Measurements from ENCODE around the gene TXNL1. TPM values are rescaled to one million over a fixed set of nuclear protein-coding genes. Genes with fewer than 3 reads are reported as not detected.

The TXNL1 gene
- 10 to 100 TPM; 33.6 to 40.2 (median 35.7) TPM for total RNA-seq
- 40.1 TPM for total RNA-seq (2013)
- 41.8 to 175 (median 51.1) reads per million in 29 experiments for total RNA-seq

DNA sequence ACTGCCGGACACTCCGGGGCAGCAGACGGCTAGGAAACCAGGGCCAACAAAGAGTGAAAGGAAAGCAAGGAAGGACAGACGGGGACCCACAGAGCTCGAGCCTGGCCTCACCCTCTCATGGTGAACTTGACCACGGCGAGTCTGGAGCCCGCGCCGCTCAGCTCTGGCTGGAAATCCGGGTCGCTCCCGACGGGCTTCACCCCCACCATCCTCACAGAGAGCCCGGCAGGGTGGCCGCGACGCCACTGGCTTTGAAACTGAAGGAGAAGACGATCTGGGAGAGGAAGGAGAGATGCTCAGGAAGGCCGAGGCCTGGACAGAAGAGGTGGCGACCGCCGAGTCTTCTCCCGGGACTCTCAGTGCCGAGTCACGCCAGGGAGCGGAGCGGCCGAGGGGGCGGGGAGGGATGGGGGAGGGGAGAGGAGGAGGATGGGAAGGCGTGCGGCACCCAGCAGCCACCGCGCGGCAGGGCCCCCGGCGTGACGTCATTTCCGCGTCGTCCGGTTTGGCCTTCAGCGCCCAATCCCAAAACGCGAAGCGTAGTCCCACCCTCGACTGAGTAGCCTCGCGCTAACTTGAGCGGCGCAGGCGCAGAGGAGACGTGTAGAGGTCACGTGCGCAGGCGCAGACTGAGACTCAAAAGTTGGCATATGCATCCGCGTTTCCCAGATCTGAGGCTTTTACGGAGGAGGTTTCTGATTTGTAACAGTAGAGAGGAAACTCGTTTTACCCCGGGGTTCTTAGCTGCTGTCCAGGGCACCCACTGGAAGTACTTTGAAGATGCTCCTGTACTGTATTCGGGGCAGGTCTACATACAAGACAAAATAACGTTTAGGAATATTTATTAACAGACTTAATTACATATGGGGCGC lies at the start of gene TXNL1:
TXNL1 (minus strand) TSS at position 361 of the 872 bp plus-strand sequence; CDS start at position 209, 152 bp downstream.
- ATAC-seq (replicated peaks in 1 of 4) (peak; percentile 97 to 99 (median 98)), DNase-seq (peak; percentile 94 to 99 (median 98))
- Mint-ChIP-seq H3K9me3 (no peaks in the 10 kb centered on the region), H3K27ac (peak within 1 kb of the TSS; percentile 91 to 99), H3K27me3 (no peaks in the 10 kb centered on the region), H3K36me3 (peaks cover 20% of the 10 kb centered on the region), H3K4me1 (peaks cover 47 to 61% (median 53%) of the 10 kb centered on the region in 3 donors), H3K4me3 (peak within 1 kb of the TSS; percentile 97 to 99 (median 98))
- POLR2A ChIA-PET = interaction anchor here (0.6 to 1.7 kb wide), 4 partner anchors 12 to 98 kb away, joined by 3 to 8 read pairs (median 4); partner anchors contain the start of gene WDR7 (in 1 of the 2)
- Histone ChIP-seq H3K27me3 (replicated peaks in 1 of 2; ENCODE audit: control insufficient read depth in 2 of 2, extremely low read depth in 1 of 2, insufficient read depth in 2 of 2, low read length in 1 of 2) (no peaks in the 10 kb centered on the region), H3K4me3 (ENCODE audit: control insufficient read depth in 1 of 2, extremely low read depth in 1 of 2, low read length in 1 of 2) (peak within 1 kb of the TSS; percentile 93), H3K27ac (ENCODE audit: low read length) (peak within 1 kb of the TSS; percentile 91), H3K9me3 (no peaks in the 10 kb centered on the region), H3K4me1 (ENCODE audit: control insufficient read depth in 1 of 2, extremely low read depth in 1 of 2, insufficient read depth in 2 of 2, low read length in 2 of 2) (peaks cover 12 to 17% of the 10 kb centered on the region in 2 experiments), H3K36me3 (ENCODE audit: control insufficient read depth in 2 of 2, extremely low read depth in 1 of 2, insufficient read depth in 1 of 2, low read length in 1 of 2) (no peaks in the 10 kb centered on the region)
- WGBS (ENCODE audit: insufficient coverage) = under 1% methylated on average over 50 of the region's 64 CpGs
- CTCF ChIA-PET = interaction anchor here (0.8 to 3.0 kb wide), 7 partner anchors 8 to 71 kb away, joined by 3 to 16 read pairs (median 6); partner anchors contain the start of gene WDR7 (in 1 of the 2)

DNA sequence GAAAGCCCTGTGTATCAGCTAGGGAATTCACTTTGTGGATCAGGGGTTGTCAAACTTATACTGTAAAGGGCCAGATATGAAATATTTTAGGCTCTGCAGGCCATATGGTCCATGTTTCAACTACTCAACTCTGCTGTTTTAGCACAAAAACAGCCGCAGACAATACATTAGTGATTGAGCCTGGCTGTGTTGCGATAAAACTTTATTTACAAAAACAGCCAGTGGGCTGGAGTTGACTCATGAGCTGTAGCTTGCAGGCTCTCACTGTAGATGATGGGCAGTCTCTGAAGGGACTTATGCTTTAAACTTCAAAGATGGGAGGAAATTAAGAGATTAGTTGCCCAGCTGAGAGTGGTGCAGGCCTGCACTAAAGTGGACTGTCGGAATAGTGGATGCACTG lies 45.9 kb upstream of the TXNL1 start:
- ChIA-PET POLR2A (no interaction called here), CTCF (interaction anchor here in 1 of 2 donors (1.0 to 1.1 kb wide), 2 partner anchors 26 to 68 kb away, joined by 3 to 4 read pairs; no protein-coding TSS in a partner anchor)
- DNase-seq = no peak
- Histone ChIP-seq H3K9me3 (no peaks in the 10 kb centered on the region), H3K4me3 (ENCODE audit: control insufficient read depth in 1 of 2, extremely low read depth in 1 of 2, low read length in 1 of 2) (no peak overlapping the region), H3K4me1 (ENCODE audit: control insufficient read depth in 1 of 2, extremely low read depth in 1 of 2, insufficient read depth in 2 of 2, low read length in 2 of 2) (no peaks in the 10 kb centered on the region), H3K27me3 (replicated peaks in 1 of 2; ENCODE audit: control insufficient read depth in 2 of 2, extremely low read depth in 1 of 2, insufficient read depth in 2 of 2, low read length in 1 of 2) (no peaks in the 10 kb centered on the region), H3K27ac (ENCODE audit: low read length) (no peak overlapping the region), H3K36me3 (ENCODE audit: control insufficient read depth in 2 of 2, extremely low read depth in 1 of 2, insufficient read depth in 1 of 2, low read length in 1 of 2) (peaks cover 0 to 32% of the 10 kb centered on the region in 2 donors)
- H3K4me3 Mint-ChIP-seq = no peak overlapping the region
- no peaks in the 10 kb centered on the region for H3K4me1 Mint-ChIP-seq
- no peaks in the 10 kb centered on the region for H3K9me3 Mint-ChIP-seq
- peaks cover 49% of the 10 kb centered on the region for H3K36me3 Mint-ChIP-seq
- WGBS (ENCODE audit: insufficient coverage) = 100% methylated on average over 1 of the region's 3 CpGs
- ATAC-seq (replicated peaks in 1 of 4) = no peak
- no peak overlapping the region for H3K27ac Mint-ChIP-seq
- no peaks in the 10 kb centered on the region for H3K27me3 Mint-ChIP-seq

DNA sequence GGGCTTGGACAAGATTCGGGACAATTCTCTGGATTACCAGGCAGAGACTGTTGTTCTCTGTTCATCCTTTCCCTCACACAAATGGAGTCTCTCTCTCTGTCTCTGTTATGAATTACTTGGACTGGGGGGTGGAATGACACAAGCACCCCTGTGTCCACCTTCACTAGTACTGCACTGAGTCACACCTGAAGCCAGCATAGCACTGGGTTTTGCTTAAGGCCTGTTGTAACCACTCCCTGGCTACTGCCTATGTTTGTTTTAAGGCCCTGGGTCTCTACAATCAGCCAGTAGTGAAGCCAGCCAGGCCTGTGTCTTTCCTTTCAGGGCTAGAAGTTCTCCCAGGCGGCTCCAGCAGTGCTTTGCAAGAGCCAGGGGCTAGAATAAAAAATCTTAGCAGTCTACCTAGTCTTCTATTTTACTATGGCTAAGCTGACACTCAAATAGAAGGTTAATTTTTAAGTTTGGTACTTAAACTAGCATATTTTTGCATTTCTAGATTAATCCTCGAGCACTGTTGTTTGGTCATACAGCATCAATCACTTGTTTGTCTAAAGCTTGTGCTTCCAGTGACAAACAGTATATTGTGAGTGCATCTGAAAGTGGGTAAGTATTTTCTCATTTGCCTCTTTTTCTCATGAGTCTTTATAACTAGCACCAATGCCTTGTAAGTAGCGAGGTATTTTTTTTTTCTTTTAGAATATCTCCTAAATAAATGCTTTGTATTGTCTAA lies 40.6 kb upstream of the TXNL1 start:
- Histone ChIP-seq H3K4me1 (ENCODE audit: control insufficient read depth in 1 of 2, extremely low read depth in 1 of 2, insufficient read depth in 2 of 2, low read length in 2 of 2) (no peaks in the 10 kb centered on the region), H3K27ac (ENCODE audit: low read length) (no peak overlapping the region), H3K27me3 (replicated peaks in 1 of 2; ENCODE audit: control insufficient read depth in 2 of 2, extremely low read depth in 1 of 2, insufficient read depth in 2 of 2, low read length in 1 of 2) (no peaks in the 10 kb centered on the region), H3K36me3 (ENCODE audit: control insufficient read depth in 2 of 2, extremely low read depth in 1 of 2, insufficient read depth in 1 of 2, low read length in 1 of 2) (peaks cover 2 to 9% of the 10 kb centered on the region in 2 donors), H3K4me3 (ENCODE audit: control insufficient read depth in 1 of 2, extremely low read depth in 1 of 2, low read length in 1 of 2) (no peak overlapping the region), H3K9me3 (no peaks in the 10 kb centered on the region)
- Mint-ChIP-seq H3K4me3 (no peak overlapping the region), H3K27me3 (no peaks in the 10 kb centered on the region), H3K4me1 (peaks cover 0 to 2% (median 0%) of the 10 kb centered on the region in 3 donors), H3K9me3 (peaks cover 0 to 8% (median 3%) of the 10 kb centered on the region in 3 donors), H3K27ac (no peak overlapping the region), H3K36me3 (peaks cover 54% of the 10 kb centered on the region)
- ATAC-seq (replicated peaks in 1 of 4) = no peak
- POLR2A ChIA-PET = interaction anchor here in 1 of 2 donors (0.6 kb wide), 1 partner anchor 13 kb away, joined by 13 read pairs; no protein-coding TSS in a partner anchor
- CTCF ChIA-PET = interaction anchor here in 1 of 2 donors (0.6 kb wide), 1 partner anchor 928 kb away, joined by 4 read pairs; no protein-coding TSS in a partner anchor
- no peak for DNase-seq
- no CpG with 5 or more reads among the region's 4 CpGs for WGBS (ENCODE audit: insufficient coverage)

DNA sequence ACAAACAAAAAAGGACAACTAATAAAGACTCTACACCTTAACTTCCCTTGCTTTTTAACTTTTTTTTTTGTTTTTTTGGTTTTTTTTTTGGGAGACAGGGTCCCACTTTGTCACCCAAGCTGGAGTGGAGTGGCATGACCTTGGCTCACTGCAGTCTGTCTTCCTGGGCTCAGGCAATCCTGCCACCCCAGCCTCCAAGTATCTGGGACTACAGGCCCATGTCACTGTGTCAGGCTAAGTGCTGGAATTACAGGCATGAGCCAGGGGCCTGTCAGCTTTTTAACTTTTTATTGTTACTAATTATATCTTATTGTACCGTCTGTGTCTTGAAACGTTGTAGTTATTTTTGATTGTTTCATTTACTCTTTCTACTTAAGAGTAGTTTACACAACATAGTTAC lies 38.2 kb upstream of the TXNL1 start:
- ATAC-seq (replicated peaks in 1 of 4) (no peak), DNase-seq (no peak)
- peaks cover 2 to 14% of the 10 kb centered on the region in 2 donors for H3K36me3 ChIP-seq (ENCODE audit: control insufficient read depth in 2 of 2, extremely low read depth in 1 of 2, insufficient read depth in 1 of 2, low read length in 1 of 2)
- peaks cover 2 to 5% (median 3%) of the 10 kb centered on the region in 3 donors for H3K4me1 Mint-ChIP-seq
- no peaks in the 10 kb centered on the region for H3K27me3 Mint-ChIP-seq
- no peak overlapping the region for H3K4me3 Mint-ChIP-seq
- H3K27me3 ChIP-seq (replicated peaks in 1 of 2; ENCODE audit: control insufficient read depth in 2 of 2, extremely low read depth in 1 of 2, insufficient read depth in 2 of 2, low read length in 1 of 2) = no peaks in the 10 kb centered on the region
- H3K9me3 Mint-ChIP-seq = peaks cover 0 to 8% (median 3%) of the 10 kb centered on the region in 3 donors
- no peak overlapping the region for H3K4me3 ChIP-seq (ENCODE audit: control insufficient read depth in 1 of 2, extremely low read depth in 1 of 2, low read length in 1 of 2)
- WGBS (ENCODE audit: insufficient coverage) = no CpG with 5 or more reads among the region's 2 CpGs
- no peaks in the 10 kb centered on the region for H3K4me1 ChIP-seq (ENCODE audit: control insufficient read depth in 1 of 2, extremely low read depth in 1 of 2, insufficient read depth in 2 of 2, low read length in 2 of 2)
- peaks cover 42% of the 10 kb centered on the region for H3K36me3 Mint-ChIP-seq
- ChIA-PET CTCF (no interaction called here), POLR2A (no interaction called here)
- H3K9me3 ChIP-seq = no peaks in the 10 kb centered on the region
- no peak overlapping the region for H3K27ac ChIP-seq (ENCODE audit: low read length)
- H3K27ac Mint-ChIP-seq = no peak overlapping the region

DNA sequence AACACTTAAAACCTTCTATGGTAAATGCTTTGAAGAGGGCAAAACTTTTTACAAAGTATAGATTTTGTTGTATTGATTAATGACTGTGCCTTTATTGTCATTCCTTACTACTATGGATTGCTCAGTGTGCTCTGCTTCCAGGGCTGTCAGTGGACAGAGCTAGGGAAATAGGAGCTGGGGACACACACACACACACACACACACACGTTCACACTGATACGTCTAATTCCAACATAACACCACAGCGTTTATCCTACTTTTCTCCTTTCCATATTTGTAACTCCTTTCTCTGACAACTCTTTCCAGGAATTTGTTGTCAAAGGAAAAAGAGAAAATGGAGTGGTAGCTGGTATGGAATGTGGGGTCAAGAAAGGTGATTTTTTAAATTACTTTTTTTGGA lies 34.6 kb upstream of the TXNL1 start:
- WGBS (ENCODE audit: insufficient coverage) = no CpG with 5 or more reads among the region's 3 CpGs
- H3K27ac Mint-ChIP-seq = no peak overlapping the region
- H3K4me1 ChIP-seq (ENCODE audit: control insufficient read depth in 1 of 2, extremely low read depth in 1 of 2, insufficient read depth in 2 of 2, low read length in 2 of 2) = peaks cover 5 to 6% of the 10 kb centered on the region in 2 experiments
- no peak for DNase-seq
- H3K27me3 ChIP-seq (replicated peaks in 1 of 2; ENCODE audit: control insufficient read depth in 2 of 2, extremely low read depth in 1 of 2, insufficient read depth in 2 of 2, low read length in 1 of 2) = no peaks in the 10 kb centered on the region
- H3K36me3 ChIP-seq (ENCODE audit: control insufficient read depth in 2 of 2, extremely low read depth in 1 of 2, insufficient read depth in 1 of 2, low read length in 1 of 2) = peaks cover 0 to 6% of the 10 kb centered on the region in 2 donors
- peaks cover 0 to 5% (median 3%) of the 10 kb centered on the region in 3 donors for H3K9me3 Mint-ChIP-seq
- H3K4me3 Mint-ChIP-seq = no peak overlapping the region
- ChIA-PET CTCF (no interaction called here), POLR2A (no interaction called here)
- H3K9me3 ChIP-seq = no peaks in the 10 kb centered on the region
- no peak for ATAC-seq (replicated peaks in 1 of 4)
- no peaks in the 10 kb centered on the region for H3K27me3 Mint-ChIP-seq
- no peak overlapping the region for H3K27ac ChIP-seq (ENCODE audit: low read length)
- H3K4me3 ChIP-seq (ENCODE audit: control insufficient read depth in 1 of 2, extremely low read depth in 1 of 2, low read length in 1 of 2) = no peak overlapping the region
- H3K4me1 Mint-ChIP-seq = peaks cover 30 to 35% (median 33%) of the 10 kb centered on the region in 3 donors
- H3K36me3 Mint-ChIP-seq = peaks cover 35% of the 10 kb centered on the region

DNA sequence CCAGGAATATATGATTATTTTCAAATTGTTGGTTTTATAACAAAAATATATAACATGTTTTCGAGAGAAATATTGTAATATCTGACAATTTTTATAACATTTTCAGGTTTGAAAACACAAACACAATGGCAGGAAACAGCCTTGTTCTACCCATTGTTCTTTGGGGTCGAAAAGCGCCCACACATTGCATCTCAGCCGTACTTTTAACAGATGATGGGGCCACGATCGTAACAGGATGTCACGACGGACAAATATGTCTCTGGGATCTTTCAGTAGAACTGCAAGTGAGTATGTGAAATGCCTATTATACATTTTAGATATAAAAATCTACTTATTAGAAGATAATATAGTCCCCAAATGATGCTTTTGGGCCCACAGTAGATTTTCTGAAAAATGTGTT lies 34.0 kb upstream of the TXNL1 start:
- Mint-ChIP-seq H3K4me3 (no peak overlapping the region), H3K36me3 (peaks cover 30% of the 10 kb centered on the region), H3K27ac (no peak overlapping the region), H3K27me3 (no peaks in the 10 kb centered on the region), H3K4me1 (peaks cover 36 to 40% (median 37%) of the 10 kb centered on the region in 3 donors), H3K9me3 (no peaks in the 10 kb centered on the region)
- H3K36me3 ChIP-seq (ENCODE audit: control insufficient read depth in 2 of 2, extremely low read depth in 1 of 2, insufficient read depth in 1 of 2, low read length in 1 of 2) = peaks cover 0 to 6% of the 10 kb centered on the region in 2 donors
- H3K27me3 ChIP-seq (replicated peaks in 1 of 2; ENCODE audit: control insufficient read depth in 2 of 2, extremely low read depth in 1 of 2, insufficient read depth in 2 of 2, low read length in 1 of 2) = no peaks in the 10 kb centered on the region
- DNase-seq (no peak), ATAC-seq (replicated peaks in 1 of 4) (no peak)
- no peak overlapping the region for H3K27ac ChIP-seq (ENCODE audit: low read length)
- peaks cover 5 to 6% of the 10 kb centered on the region in 2 experiments for H3K4me1 ChIP-seq (ENCODE audit: control insufficient read depth in 1 of 2, extremely low read depth in 1 of 2, insufficient read depth in 2 of 2, low read length in 2 of 2)
- CTCF ChIA-PET = interaction anchor here (0.6 to 0.7 kb wide), 2 partner anchors 96 to 314 kb away, joined by 3 to 7 read pairs; no protein-coding TSS in a partner anchor
- no peaks in the 10 kb centered on the region for H3K9me3 ChIP-seq
- no CpG with 5 or more reads among the region's 8 CpGs for WGBS (ENCODE audit: insufficient coverage)
- POLR2A ChIA-PET = interaction anchor here in 1 of 2 donors (0.6 kb wide), 2 partner anchors 79 to 352 kb away, joined by 6 to 7 read pairs; no protein-coding TSS in a partner anchor
- no peak overlapping the region for H3K4me3 ChIP-seq (ENCODE audit: control insufficient read depth in 1 of 2, extremely low read depth in 1 of 2, low read length in 1 of 2)
